Right ventricle myocardium superior (tissue), 1 donor: Measurements from ENCODE around the gene CIB4. TPM values are rescaled to one million over a fixed set of nuclear protein-coding genes. Genes with fewer than 3 reads are reported as not detected.

Source experiments
- ATAC-seq: fragments of 200-7000 bp; cut with Tn5 transposase; one replicate; pipeline ENCODE4 v1.9.1; 2020; ENCODE audit warnings: mild to moderate bottlenecking; ENCODE audit not compliant: poor library complexity
- DNase-seq: peaks from one replicate; pipeline ENCODE4 v3.0.0-alpha.2; 2020
- intact Hi-C: fragments of 100-400 bp; cut with DNase I; formaldehyde crosslinking; loops from one replicate; pipeline ENCODE4 v1.11.2; 2022
- total RNA-seq: library from RNA; stranded (reverse); fragmentation: NEBNext Ultra II Directional; extraction: Animal tissue kit (Norgen Biotek cat#: 25700); gene quantifications from one replicate; pipeline ENCODE4 v1.2.1, GENCODE V29; 2021
- donor health status: DM: no; HTN: yes; CAD: no; lungs with severe emphysema.

CIB4 gene
- total RNA-seq, 1 donor from 2014 or later, result not detected

DNA sequence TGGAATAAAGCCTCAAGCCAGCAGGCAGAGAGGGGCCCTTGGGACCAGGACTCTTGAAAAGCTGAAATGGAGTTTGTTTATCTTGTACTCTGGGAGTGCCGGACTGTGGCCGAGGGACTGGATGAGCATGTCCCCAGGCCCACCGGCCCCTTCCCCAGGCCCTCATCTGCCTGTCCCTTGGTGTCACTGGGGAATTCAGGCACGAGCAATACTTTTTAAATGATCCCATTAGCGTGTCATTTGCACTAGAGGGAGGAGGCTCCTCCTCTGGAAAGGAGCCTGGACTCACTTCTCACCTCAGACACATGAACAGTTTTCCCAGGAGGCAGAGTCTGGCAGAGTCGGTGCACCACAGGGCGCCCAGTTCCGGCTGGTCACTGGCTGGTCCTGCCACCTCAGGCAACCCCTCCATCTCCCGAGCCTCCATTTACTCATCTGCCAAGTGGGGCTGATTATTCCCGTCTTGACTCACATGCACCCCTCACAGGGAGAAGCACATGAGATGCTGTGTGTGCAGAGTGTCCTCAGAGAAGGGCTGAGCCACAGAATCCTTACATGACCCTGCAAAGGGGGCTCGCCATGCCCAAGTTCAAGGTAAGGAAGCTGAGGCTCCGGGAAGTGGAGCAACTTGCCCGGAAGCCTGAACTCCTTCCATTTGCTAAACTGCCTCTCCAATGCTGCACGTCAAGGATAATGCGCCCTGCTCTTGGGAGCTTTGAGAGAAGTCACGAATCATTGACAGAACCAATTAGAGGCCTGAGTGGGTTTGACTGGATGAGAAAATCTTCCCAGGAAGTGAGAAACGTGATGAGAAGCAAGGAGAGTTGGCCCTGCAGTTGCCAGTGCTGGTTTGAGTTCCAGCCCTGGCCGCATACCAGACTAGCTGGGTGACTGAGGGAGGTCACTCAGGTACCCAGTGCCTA, 26.7 kb downstream of the CIB4 start:
- ATAC-seq (peak; percentile 46), DNase-seq (peak; percentile 51)
- intact Hi-C loops, result no loop called here

DNA sequence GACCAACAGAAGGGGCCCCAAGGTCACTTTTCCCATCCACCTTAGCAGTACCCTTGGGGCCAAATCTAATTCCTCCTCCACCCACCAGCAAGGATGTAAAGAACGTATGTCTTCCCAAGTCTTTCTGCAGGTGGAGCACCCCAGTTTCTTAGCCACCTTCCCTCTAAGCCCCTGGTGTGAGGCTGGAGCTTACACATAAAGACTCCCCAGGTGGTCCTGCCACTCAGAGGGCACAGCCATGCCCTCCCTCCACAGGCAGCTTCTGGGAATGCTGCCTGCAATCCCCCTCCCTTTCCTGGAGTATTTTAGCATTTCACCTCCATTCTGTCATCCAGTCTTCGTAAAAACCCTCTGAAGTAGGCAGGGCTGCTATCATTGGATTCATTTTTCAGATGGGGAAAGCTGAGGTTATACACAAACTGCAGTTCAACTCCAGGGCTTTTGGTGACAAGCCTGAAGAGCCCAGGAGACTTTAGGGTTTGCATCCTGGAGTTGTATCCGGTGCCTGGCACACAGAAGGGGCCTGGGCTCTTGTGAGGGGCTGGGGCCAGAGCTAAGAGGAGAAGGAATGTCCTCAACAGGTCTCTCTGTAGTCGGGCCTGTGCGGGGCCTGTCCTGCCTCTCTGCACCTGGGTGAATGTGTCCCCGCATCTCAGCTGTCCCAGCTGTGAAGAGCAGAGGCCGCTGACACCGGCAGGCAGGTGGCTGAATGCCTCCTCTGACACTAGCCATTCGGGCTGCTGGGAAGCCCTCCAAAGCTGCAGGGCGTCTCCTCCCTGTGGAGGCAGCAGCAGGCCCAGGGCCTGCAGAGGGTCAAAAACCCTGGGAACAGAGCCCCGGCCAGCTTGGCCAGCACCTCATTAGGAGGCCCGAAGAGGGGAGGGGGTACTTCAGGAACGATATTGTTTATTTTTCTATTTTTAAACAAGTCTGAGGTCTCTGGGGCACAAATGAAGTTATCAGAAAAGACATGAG, 27.6 kb downstream of the CIB4 start:
- DNase-seq, result peak; percentile 67
- peak; percentile 60 for ATAC-seq
- intact Hi-C loops, result no loop called here

DNA sequence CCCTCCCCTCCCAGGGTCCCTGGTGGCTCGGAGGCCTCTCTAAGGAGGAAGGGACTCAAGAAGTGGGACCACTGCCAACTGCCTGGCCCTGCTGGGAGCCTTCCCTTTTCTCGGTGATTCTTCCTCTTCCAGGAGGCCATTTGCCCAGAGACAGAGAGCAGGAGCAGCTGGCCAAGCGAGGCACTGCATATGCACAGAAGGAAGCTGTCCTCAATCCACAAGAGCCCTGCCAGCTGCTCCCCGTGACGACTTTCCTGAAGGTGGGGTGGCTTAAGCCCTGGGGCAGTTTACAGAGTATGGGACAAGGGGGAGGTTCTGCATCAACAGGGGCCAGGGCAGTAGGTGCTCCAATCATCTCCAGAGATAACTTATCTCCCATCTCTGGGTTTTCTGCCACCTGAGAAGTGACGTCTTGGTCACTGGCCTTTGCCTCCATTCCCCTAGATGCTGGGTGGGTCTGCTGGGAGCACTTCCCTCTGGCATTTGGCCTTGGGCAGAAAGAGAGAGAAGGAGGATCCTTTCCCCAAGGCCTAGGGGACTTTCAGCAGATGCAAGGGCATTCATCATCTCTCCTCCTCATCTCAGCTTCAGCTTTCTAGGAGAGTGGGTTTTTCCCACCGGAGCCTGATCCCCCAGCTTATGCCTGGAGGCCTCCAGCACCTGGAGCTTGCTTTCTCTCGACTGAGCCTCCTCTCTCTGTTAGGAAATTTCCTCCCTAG, 28.5 kb downstream of the CIB4 start:
- intact Hi-C loops, result no loop called here
- DNase-seq (peak; percentile 82), ATAC-seq (peak; percentile 70)

DNA sequence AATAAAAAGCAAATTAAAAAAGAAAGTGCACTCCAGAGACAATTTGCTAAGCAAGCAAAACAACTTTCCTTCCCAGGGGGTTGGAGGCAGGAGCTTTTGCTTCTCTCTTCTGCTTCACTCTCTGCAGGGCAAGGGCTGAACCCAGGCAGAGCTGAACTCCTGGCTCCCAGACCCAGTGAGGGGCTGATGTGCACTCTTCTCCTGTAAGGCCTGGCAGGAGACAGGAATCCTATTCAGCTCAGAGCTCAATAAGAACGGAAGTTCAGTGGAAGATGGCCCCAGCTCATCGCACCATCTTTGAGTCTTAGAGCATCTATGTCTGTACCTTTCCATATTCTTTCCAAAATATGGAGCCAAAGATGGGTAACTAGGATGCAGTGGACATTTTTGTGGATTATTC, 29.1 kb downstream of the CIB4 start:
- intact Hi-C loops, result no loop called here
- ATAC-seq (no peak), DNase-seq (no peak)

DNA sequence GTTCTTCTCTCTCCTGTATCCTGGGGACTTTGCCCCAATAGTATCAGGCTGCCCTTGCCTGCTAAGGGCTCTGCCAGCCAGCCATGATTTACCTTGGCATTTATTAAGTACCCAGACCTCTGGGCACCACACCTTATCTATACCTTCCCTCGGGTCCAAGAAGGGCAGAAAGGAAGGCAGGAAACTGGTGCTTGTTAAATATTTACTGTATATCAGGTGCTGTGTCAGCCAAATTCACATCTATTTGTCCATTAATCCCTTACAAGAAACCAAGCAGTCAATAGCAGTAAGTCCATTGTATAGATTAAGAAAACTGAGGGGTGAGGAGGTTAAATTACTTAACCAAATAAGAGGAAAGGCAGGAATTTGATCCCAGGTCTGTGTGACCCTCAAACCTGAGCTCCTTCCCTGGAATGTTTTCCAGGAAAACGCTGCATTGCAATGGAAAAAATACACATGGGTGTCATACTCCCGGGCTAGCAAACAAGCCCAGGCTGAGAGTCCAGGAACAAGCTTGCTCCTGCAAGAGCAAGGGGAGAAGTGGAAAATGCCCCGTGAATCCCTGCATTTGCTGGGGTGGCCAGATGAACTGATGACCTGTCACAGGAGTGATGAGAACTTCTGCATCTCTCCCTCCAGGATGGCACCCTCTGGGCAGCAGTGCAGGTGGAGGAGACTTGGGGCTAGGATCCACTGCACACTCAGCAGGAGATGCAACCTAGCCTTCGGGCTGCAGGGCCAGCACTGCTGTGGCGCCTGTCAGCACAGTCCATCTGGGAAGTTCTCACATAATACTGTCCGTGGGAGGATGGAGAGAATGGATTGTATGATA, 30.4 kb downstream of the CIB4 start:
- ATAC-seq (no peak), DNase-seq (no peak)
- intact Hi-C loops, result no loop called here

DNA sequence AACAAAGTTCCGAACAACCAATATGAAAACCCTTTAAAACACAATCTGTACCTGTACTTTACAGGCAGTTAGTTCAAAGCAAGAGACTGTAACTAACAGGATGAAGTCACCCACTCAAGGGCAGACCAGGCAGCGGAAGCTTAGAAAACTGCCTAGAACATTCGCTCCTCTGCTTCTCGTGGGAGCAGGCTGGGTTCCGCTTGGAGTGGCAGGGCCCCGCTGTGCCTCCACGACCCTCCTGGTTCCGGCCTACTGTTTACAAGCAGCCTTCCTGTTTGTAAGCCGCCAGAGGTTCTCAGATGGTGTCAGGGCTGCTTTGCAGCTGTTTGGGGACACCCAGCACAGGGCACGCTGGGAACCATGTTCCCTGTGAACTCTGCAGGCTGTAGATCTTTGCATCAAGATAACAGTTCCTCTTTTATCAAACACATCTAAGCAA, 31.3 kb downstream of the CIB4 start:
- DNase-seq (no peak), ATAC-seq (no peak)
- intact Hi-C loops, result no loop called here

DNA sequence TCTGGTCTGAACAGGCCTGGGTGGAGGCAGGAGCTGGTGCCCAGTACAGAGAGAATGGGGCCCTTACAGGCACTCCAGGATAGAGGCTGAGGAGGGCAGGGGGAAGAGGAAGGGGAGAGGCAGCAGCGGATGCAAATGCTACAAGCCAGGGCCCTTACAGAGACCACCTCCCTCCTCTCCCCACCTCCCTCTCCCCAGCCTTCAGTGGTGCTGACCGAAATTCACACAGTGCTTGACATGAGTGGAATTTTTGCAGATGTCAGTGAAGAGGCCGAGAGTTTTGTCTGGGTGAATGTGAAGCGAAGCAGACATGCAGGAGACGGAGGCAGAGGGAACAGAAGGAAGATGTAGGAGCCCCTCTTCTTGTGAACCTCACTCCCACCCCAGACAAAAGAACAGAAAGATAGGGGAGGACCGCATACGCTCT, 31.9 kb downstream of the CIB4 start:
- intact Hi-C loops, result no loop called here
- no peak for DNase-seq
- ATAC-seq, result no peak

DNA sequence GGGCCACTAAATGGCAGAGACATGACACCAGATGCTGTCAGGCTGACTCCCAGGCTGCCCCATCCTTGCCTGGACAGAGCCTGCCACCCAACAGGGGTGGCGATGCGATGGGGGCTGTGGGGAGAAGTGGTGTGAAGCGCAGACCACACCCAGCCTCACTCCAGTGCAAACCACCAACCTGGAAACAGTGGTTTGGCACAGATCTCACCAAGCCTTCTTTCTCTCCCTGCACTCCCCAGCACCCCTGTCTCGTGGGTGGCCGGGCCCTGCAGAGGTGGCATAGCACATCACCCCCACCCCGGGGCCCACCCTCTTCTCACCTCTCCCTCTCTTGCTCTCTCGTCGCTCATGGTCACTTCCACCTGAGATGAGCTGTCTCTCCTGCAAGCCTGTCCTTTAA, 32.6 kb downstream of the CIB4 start:
- DNase-seq (no peak), ATAC-seq (no peak)
- intact Hi-C loops, result no loop called here

DNA sequence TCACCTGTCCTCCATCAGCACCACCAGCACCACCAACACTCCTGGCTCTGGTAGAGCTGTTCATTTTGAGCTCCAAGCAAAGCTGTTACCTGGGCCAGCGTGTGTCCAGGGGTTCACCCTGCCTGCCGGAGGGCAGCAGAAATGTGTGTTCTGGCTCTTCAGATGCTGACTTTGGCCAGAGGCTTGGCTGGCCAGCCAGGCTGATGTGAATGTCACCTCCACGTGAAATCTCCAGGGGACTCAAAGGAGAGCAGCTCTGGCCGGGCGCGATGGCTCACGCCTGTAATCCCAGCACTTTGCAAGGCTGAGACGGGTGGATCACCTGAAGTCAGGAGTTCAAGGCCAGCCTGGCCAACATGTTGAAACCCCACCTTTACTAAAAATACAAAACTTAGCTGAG, 33.5 kb downstream of the CIB4 start:
- DNase-seq, result no peak
- ATAC-seq, result no peak
- intact Hi-C loops, result no loop called here

DNA sequence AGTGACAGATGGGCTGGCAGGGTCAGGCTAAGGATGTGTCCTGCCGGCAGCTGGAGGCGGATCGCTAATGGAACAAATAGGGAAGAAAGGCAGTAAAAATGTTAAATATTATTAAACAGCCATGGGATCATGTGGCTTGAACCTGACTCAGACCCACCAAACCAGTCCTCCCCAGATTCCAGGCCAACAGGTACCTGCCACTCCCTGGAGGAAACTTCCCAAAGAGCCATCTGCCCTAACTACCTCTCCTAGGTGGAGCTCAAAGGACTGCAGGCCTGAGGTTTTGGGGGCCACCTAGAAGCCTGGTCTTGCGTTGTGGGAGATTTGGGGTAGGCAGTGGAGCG, 34.3 kb downstream of the CIB4 start:
- no peak for ATAC-seq
- DNase-seq, result no peak
- intact Hi-C loops, result no loop called here

DNA sequence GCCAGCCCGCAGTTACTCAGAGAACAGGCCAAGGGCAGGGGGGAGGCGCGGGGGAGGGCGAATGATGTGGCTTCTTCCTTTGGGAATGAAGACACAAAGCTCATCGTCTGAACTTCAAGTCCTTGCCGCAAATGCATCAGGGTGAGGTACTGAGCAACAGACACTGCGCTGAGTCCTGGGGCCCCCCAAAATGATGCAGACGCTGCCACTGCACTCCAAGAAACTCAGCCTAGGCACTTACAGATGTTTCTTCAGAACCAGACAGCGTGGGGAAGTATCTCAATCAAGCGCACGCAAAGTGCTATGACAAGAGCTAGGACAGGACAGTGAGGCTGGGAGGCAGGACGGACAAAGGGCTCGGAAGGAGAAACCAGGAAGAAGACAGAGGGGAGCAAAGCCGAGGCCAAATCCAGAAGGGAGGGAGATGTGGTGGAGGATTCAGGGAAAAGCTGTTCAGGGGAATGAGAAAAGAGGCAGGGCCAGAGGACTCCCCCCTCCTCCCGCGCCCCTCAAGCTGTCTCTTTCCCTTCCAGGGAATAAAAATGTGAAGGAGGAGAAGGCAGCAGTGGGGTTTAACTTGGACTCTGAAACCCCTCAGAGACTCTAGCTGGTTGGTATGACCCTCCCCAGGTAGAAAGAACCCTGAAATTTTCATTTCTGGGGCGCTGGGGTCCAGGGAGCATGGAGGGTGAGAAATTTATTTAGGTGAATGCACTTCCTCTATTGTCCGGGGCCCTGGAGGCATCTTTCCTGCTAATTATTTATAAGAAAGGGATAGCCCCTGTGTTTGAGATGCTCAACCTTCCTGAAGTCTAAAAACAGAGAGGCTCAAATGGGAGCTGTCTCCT, 34.9 kb downstream of the CIB4 start:
- intact Hi-C loops, result loop anchor here (2.0 kb wide), 1 partner anchor 141 kb away; no protein-coding TSS in a partner anchor
- ATAC-seq (no peak), DNase-seq (no peak)

DNA sequence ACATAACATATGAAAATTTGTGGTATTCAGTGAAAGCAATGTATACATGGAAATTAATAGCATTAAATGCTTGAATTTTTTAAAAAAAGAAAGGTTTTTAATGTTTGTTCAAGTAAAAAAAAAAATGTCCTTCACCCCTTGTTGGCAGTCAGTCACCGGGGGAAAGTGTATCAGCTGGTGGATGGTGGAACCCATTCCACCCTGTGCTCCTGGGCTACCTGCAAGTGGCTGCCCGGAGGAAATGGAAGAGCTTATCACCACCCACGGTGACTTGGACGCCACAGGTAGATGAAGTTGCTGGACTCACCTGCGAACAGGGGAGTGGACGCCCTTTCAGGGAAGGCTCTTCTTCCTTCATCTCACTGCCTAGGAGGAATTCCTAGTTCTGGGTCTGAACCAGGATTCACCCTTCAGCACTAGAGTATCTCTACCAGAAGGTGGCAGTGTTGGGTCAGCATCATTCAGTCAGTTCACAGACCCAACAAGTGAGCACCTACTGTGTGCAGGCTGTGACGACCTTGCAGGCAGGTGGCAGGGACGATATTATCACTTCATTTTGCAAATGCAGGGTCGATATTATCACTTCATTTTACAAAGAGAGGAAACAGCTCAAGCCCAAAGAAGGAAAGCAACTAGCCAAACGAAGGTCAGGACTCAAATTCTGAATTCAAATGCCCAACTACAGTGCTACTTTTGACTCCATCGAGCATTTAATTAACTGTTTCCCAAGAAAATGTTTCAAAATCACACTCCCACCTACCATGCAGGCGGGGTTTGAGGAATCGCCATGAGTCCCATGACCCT, 35.8 kb downstream of the CIB4 start:
- intact Hi-C loops, result loop anchor here (2.0 kb wide), 1 partner anchor 141 kb away; no protein-coding TSS in a partner anchor
- peak; percentile 77 for ATAC-seq
- DNase-seq, result no peak

DNA sequence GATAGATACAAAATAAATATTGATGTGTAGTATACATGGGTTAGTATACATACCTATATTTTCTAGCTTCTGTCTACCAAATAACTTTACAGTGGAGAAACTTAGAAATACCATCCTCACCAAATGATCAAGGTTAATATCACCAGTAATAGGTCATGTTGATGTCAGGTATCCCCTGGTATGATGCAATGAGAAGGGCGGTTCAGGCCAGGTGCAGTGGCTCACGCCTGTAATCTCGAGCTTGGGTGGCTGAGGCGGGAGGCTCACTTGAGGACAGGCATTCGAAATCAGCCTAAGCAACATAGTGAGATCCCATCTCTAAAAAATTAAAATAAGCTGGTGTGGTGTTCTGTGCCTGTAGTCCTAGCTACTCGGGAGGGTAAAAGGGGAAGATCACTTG, 38.6 kb downstream of the CIB4 start:
- DNase-seq (no peak), ATAC-seq (no peak)
- intact Hi-C loops, result no loop called here

DNA sequence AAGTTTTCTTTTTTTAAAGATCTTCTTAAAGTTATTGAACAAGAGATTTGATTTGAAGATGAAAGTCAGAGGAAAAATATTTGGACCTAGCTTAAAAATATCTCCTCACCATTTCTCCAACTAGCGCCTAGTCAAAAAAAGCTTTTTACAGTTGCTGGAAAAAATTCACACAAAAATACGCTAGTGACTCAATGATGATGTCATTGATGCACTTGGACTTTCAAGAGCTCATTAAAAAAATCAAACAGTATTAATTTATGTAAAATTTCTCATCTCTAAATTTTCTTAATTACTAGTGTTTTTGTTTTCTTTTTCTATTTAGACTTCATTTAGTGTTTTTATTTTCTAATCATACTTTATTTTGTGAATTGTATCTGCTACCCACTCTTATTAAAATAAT, 41.8 kb downstream of the CIB4 start:
- DNase-seq, result no peak
- no peak for ATAC-seq
- intact Hi-C loops, result no loop called here

DNA sequence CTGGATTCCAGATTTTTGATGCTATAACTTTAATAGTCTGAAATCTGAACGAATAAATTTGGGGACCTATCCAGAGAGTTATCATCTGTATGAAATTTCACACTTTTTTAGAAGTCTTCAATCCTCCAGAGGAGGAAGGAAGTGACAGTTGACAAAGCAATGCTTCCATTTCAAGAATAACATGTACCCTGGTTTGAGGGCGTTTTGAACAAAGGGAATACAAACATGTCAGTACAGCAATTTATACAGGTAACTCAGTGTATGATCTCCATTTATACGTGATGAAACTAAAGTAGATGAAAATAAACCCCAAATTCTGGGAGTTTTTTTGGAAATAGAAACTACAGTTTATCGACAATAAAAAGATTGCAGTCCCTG, 42.2 kb downstream of the CIB4 start:
- intact Hi-C loops, result no loop called here
- ATAC-seq (no peak), DNase-seq (no peak)

DNA sequence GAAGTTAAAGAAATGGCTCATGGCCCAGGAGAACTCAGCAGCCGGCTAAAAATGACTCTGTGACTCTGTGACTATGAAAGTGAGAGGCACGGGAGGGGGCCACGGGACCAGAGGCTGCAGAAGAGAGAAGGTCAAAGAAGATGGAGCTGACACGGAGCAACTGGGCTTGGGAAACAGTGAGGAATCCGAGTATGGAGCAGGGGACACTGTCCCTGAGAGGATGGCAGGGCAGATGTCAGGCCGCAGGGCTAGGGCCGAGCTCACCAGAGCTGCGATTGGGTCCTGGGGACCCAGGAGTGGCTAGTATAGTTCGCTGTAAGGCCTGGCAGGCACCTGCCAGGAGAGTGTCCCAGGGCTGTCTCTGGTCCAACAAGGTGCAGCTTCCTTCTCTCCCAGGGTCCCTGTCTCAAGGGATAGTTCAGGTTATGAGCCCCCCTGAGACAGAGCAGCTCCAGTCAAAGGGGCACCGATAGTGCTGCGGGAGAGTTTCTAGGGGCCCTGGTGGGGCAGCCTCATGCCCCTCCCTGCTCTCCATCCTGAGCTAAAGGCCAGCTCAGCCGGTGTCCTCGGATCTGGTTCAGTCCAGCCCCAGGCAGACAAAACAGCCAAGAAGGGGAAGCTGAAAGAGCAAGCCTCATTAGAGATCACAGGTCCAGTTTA, 42.7 kb downstream of the CIB4 start:
- intact Hi-C loops, result no loop called here
- ATAC-seq (no peak), DNase-seq (peak; percentile 22)
